GM12872 (cell line): ENCODE results near the gene IL18RAP.

Experiments used
- TF ChIP-seq, protein P1 (sequence below): IDR thresholded peaks from 3 replicates; pipeline ENCODE4 v1.5.1; 2011; ENCODE audit warnings: low read depth, mild to moderate bottlenecking, low read length, moderate library complexity; ENCODE audit not compliant: insufficient read depth

IL18RAP gene

GRCh38 chr2:102460467-102460866, 37.5 kb downstream of the IL18RAP start:
- TF ChIP-seq, protein P1, sequence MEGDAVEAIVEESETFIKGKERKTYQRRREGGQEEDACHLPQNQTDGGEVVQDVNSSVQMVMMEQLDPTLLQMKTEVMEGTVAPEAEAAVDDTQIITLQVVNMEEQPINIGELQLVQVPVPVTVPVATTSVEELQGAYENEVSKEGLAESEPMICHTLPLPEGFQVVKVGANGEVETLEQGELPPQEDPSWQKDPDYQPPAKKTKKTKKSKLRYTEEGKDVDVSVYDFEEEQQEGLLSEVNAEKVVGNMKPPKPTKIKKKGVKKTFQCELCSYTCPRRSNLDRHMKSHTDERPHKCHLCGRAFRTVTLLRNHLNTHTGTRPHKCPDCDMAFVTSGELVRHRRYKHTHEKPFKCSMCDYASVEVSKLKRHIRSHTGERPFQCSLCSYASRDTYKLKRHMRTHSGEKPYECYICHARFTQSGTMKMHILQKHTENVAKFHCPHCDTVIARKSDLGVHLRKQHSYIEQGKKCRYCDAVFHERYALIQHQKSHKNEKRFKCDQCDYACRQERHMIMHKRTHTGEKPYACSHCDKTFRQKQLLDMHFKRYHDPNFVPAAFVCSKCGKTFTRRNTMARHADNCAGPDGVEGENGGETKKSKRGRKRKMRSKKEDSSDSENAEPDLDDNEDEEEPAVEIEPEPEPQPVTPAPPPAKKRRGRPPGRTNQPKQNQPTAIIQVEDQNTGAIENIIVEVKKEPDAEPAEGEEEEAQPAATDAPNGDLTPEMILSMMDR: no peak

GRCh38 chr2:102461188-102461587, 38.2 kb downstream of the IL18RAP start:
- TF ChIP-seq, protein P1: no peak

GRCh38 chr2:102463160-102463559, 40.2 kb downstream of the IL18RAP start:
- TF ChIP-seq, protein P1: no peak

- TF ChIP-seq, protein P1: no peak
These were observed 47.2 kb downstream of the IL18RAP start for GRCh38 chr2:102470168-102470567.

GRCh38 chr2:102473020-102473419, 50.1 kb downstream of the IL18RAP start, which contains the start of gene SLC9A4:
Gene SLC9A4 (plus strand): TSS chr2:102473226. CDS start chr2:102473760, 534 bp downstream.
- TF ChIP-seq, protein P1: peak; percentile 87

DNA sequence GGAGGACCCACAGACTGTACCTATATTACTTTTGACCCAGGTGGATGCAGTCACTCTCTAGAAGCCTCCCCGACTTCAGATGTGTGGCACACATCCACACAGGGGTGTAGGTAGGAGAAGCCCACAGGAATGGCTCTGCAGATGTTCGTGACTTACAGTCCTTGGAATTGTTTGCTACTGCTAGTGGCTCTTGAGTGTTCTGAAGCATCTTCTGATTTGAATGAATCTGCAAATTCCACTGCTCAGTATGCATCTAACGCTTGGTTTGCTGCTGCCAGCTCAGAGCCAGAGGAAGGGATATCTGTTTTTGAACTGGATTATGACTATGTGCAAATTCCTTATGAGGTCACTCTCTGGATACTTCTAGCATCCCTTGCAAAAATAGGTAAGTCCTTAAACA, 50.7 kb downstream of the IL18RAP start:
- TF ChIP-seq, protein P1: no peak

GRCh38 chr2:102474785-102475184, 51.8 kb downstream of the IL18RAP start:
- TF ChIP-seq, protein P1: no peak
